Renal pelvis (tissue), 4 donors: Measurements from ENCODE around the gene TPO. TPM values are rescaled to one million over a fixed set of nuclear protein-coding genes. Genes with fewer than 3 reads are reported as not detected.
"Not testable (repeated sequence)": the region's sequence is repeated elsewhere in the genome, so short reads cannot be mapped to it uniquely, and the experiment has no call there.

ENCODE experiments used
- DNase-seq: peaks from one replicate; pipeline ENCODE4 v3.0.0-alpha.2; 2013
- polyA plus RNA-seq, 3 donors: library from polyadenylated mRNA; unstranded; fragments of 120-200 nt; gene quantifications; one replicate each; pipeline ENCODE4 v1.2.1, GENCODE V29; 2013; ENCODE audit not compliant: insufficient read length in 3 of 3

The TPO gene
- polyA plus RNA-seq, 3 donors, result 0.03 to 0.04 TPM; not detected in 1

DNA sequence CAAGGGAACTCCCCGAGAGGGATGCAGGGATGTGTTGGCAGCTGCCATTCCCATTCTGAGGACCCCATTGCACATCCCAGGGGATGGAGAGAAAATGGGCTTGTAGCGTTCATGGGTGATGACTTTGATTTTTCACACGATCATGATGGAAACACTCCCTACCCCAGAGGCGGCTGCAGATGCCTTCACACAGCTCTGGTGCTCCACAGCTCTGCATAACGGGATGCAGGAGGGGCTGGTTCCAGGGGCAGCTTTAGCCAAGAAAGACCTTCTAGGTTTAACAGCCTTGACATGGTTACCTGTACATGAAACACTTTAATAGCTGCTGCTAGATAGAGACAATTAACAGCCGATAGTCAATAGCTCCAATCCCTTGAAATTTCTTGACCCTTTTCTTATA, 88.7 kb downstream of the TPO start:
- DNase-seq, result no peak

- no peak for DNase-seq
Measured at GRCh38 chr2:1502891-1503304, 89.6 kb downstream of the TPO start.

- DNase-seq, result no peak
Measured at GRCh38 chr2:1503471-1504310, 90.4 kb downstream of the TPO start.

- no peak for DNase-seq
Measured at GRCh38 chr2:1504311-1504750, 91.1 kb downstream of the TPO start.

- no peak for DNase-seq
Measured at GRCh38 chr2:1505031-1505441, 91.8 kb downstream of the TPO start.

DNA sequence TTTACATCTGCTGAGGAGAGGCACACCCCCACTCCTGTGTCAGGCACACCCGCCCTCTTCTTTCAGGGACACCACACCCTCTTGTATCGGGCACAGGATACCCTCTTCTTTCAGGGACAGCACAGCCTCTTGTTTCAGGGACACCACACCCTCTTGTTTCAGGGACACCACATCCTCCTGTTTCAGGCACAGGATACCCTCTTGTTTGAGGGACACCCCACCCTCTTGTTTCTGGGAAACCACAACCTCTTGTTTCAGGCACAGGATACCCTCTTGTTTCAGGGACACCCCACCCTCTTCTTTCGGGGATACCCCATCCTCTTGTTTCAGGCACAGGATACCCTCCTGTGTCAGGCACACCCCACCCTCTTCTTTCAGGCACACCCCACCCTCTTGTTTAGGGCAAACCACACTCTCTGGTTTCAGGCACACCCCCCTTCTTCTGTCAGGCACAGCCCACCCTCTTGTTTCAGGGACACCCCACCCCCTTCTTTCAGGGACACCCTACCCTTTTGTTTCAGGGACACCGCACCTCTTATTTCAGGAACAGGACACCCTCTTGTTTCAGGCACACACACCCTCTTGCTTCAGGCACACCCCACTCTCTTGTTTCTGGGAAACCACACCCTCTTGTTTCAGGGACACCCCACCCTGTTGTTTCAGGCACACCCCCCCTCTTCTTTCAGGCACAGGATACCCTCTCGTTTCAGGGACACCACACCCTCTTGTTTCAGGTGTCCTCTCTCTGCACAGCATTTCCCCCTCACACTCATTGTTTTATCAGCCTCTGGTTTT, 96.2 kb downstream of the TPO start:
- DNase-seq, result no peak

DNA sequence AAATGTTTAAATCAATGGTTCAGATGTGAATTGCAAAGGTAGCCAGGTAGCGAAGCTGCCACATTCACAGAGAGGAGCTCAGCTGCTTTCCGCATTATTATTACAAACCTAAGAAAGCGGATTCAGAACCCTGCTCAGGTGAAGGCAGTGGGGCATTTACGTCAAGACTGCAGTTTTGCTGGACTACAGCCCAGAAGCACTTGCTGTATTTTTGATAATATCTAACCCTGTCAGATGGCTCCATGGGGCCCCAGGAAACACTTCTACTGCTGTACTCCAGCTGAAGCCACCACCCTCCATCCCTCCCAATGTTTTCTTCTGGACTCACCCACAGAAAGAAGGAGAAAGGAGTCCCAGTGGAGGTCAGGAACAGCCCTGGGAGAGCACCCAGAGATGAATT, 96.9 kb downstream of the TPO start:
- no peak for DNase-seq

- DNase-seq, result no peak
Measured at GRCh38 chr2:1511455-1511854, 98.2 kb downstream of the TPO start.

- no peak for DNase-seq
Measured at GRCh38 chr2:1512321-1513289, 99.3 kb downstream of the TPO start.

DNA sequence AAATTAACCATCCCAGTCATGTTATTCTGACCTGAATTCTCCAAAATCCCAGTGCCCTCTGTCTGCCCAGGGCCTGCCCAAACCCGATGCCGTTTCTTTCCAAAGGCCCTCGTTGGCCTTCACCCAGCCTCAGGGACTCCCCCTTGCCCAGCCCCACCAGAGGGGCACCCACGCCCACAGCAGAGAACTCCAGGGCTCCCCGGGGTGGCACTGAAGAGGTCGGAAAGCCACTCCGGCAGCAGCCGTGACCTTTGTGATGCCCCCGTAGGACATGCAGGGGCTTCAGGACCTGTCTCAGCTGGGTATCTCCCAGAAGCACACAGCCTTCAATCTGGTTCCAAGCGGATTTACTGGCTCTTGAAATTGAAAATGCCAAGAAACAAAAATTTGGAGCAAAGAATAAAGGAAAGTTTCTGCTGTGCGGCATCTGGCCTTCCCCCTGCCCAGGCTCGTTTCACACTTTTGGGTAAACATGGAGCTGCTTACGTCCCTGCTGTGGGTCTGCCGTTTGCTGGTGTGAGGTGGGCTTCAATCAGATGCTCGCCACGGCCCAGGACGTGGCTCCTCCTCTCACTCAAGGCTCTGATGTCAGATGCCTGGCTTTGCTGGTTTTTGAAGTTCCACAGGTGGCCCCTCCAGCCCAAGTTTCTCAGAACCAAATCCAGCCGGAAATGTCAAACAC, 101.3 kb downstream of the TPO start:
- DNase-seq, result no peak

GRCh38 chr2:1515073-1515430, 101.8 kb downstream of the TPO start:
- no peak for DNase-seq

DNA sequence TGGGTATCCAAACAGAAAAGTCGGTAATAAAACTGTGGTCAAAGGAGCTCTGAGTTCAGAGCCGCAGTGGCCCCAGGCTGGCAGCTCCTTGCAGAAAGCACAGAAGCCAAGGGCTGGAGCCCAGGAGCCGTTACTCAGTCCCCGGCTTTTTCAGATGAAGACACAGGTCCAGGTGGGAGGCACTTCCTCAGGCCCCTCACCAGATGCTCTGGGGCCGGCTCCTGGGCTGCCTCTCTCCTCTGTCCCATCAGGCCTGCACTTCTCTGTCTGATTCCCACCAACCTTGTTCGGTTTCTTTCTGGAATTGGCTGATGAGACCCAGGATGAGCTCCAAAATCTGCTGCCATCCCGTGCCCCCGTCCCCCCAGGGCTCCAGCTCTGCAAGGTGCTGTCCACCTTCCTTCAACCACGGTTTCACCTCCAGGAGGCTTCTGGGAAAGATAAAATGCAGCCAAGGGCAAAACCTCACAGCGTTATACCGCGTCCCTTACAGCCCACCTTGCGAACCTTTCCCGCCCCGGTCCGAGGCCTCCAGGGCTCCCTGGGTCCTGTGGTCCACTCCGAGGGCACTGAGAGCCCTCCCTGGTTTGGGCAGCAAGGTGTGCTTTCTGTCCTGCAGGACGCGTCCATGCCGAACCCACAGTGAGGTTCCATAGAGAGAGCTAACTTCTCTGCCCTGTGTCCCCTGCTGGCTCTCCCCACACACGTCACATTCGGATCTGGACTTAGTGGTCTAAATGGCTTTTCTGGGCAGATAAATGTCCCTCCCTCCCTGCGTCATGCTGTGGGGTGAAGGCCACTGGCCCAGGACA, 102.9 kb downstream of the TPO start:
- DNase-seq, result no peak

GRCh38 chr2:1516798-1517060, 103.5 kb downstream of the TPO start:
- DNase-seq, result no peak

GRCh38 chr2:1517291-1517690, 104.0 kb downstream of the TPO start:
- not testable (repeated sequence) for DNase-seq

GRCh38 chr2:1517786-1518185, 104.5 kb downstream of the TPO start:
- no peak for DNase-seq

- no peak for DNase-seq
Measured at GRCh38 chr2:1518331-1518803, 105.1 kb downstream of the TPO start.

GRCh38 chr2:1518867-1519530, 105.7 kb downstream of the TPO start:
- no peak for DNase-seq

GRCh38 chr2:1521191-1521877, 108.1 kb downstream of the TPO start:
- DNase-seq, result no peak
